Activated naive CD8-positive, alpha-beta T cell (primary cell): Measurements from ENCODE around the gene VAV2.

ENCODE experiments used
- H3K27ac Mint-ChIP-seq: one replicate; pipeline ENCODE4 v1.8.0; 2021; ENCODE audit warnings: mixed read lengths
- H3K27me3 Mint-ChIP-seq: one replicate; pipeline ENCODE4 v1.8.0; 2021; ENCODE audit warnings: mixed read lengths
- H3K36me3 Mint-ChIP-seq: one replicate; pipeline ENCODE4 v1.8.0; 2021; ENCODE audit warnings: mixed read lengths
- H3K4me1 Mint-ChIP-seq: one replicate; pipeline ENCODE4 v1.8.0; 2021; ENCODE audit warnings: low read depth, mixed read lengths
- H3K4me3 Mint-ChIP-seq: one replicate; pipeline ENCODE4 v1.8.0; 2021; ENCODE audit warnings: mild to moderate bottlenecking, mixed read lengths
- H3K9me3 Mint-ChIP-seq: one replicate; pipeline ENCODE4 v1.8.0; 2021; ENCODE audit warnings: low read depth, mixed read lengths

Gene VAV2

DNA sequence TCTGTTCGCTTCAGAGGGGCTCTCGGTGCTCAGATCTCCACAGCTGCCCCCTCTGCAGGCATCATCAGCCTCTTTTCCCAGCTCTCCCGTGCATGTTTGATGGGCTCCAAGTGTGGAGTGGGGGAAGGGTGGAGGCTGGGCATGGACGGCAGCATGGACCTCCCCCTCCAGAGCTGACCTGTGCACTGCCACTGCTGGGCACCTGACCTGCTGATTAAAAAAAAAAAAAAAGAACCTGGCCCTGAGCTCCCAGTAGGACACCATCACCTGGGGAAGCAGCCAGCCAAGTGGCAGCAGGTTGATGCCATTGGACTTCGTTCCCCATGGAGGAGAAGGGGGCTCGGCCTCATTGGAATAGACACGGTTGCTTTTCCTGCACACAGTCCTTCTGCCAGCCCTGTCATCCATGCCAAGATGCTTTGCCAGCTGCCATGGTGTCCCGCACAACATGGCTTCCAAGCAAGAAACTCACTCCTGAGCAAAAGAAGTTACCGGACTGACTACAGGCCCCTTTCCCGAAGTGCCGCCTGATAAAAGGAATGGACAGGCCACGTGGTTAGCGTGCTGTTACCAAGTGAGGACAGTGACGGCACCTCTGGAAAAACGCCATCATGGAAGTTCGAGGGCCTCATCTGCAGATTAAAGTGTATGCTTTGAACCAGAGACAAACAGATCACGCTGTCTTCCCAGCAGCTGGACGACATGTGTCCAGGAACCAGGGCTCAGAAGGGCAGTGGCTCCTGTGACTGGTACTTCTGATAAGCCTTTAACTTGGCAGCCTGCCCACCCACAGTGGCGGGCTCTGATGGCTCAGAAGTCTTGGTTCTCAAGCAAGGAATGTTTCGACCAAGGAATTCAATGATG is 18.4 kb upstream of the VAV2 start:
- Mint-ChIP-seq H3K9me3 (no peaks in the 10 kb centered on the region), H3K36me3 (no peaks in the 10 kb centered on the region), H3K4me3 (no peak overlapping the region), H3K27me3 (peaks cover 7% of the 10 kb centered on the region), H3K4me1 (no peaks in the 10 kb centered on the region), H3K27ac (no peak overlapping the region)

DNA sequence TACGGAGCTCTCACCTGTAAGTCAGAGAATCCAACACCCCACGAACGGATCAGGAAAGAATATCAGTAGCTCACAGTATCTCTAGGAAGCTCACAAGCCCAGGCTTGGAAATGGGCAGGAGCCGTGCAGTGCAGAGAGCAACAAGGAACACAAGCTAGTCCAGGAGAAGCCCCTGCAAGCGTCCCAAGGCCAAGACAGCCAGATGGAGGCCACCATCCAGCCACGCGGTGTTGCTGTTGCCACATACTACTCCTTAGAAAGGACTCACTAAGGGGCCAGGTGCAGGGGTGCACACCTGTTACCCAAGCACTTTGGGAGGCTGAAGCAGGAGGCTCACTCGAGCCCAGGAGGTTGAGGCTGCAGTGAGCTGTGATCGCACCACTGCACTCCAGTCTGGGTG is 15.4 kb upstream of the VAV2 start:
- H3K36me3 Mint-ChIP-seq, result no peaks in the 10 kb centered on the region
- no peaks in the 10 kb centered on the region for H3K4me1 Mint-ChIP-seq
- no peak overlapping the region for H3K27ac Mint-ChIP-seq
- H3K27me3 Mint-ChIP-seq, result peaks cover 7% of the 10 kb centered on the region
- no peak overlapping the region for H3K4me3 Mint-ChIP-seq
- no peaks in the 10 kb centered on the region for H3K9me3 Mint-ChIP-seq

DNA sequence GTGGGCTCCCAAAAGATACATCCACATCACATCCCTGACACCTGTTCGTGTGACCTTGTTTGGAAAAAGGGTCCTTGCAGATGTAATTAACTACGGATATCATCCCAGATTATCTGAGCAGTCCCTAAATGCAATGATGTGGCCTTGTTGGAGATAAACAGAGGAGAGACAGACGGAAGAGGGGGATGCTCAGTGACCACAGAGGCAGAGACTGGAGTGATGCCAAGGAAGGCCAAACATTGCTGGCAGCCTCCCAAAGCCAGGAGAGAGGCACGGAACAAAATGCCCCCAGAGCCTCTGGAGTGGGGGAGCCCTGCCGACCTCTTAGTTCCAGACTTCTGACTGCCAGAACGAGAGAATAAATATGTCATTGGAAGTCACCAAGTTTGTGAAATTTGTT is 15.0 kb upstream of the VAV2 start:
- Mint-ChIP-seq H3K9me3 (no peaks in the 10 kb centered on the region), H3K27me3 (peaks cover 7% of the 10 kb centered on the region), H3K4me3 (no peak overlapping the region), H3K36me3 (no peaks in the 10 kb centered on the region), H3K4me1 (no peaks in the 10 kb centered on the region), H3K27ac (no peak overlapping the region)

DNA sequence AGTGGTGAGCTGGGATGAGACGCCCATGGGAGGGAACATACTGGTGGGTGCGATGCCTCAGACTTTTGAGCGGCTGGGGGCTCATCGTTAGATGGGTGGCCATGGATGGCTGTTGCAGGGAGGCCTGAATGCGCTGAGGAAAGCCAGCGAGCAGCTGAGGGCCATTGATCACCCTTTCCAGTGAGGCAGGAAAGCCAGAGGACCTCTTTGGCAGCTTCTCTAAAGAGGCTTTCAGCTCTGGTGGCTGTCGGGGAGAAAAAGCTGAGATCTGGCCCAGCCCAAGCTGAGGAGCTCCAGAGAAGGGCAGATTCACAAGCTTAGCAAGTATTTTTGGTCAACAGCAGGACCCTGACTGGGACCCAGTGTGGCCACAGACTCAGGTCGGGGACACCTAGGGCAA is 13.3 kb upstream of the VAV2 start:
- H3K4me1 Mint-ChIP-seq, result no peaks in the 10 kb centered on the region
- H3K27me3 Mint-ChIP-seq, result peaks cover 7% of the 10 kb centered on the region
- no peak overlapping the region for H3K4me3 Mint-ChIP-seq
- H3K36me3 Mint-ChIP-seq, result no peaks in the 10 kb centered on the region
- H3K27ac Mint-ChIP-seq, result no peak overlapping the region
- H3K9me3 Mint-ChIP-seq, result no peaks in the 10 kb centered on the region

DNA sequence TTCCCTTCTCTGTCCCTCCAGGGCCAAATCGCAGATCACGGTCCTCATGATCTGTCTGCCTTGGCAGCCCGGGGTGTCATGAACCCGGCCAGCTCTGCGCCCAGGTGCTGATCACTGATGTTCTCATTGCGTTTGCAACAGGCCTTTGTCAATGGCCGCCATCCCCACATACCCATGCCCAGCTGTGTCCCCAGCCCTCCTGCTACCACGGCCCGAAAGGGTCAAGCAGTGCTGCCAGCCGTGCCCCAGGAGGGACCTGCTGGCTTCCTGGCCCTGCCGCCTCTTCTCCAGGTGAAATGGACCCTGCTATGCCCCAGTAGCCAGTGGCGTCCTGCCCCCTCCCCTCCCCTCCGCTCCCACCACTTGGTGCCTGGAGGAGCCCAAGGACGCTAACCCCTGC is 12.8 kb upstream of the VAV2 start:
- no peak overlapping the region for H3K4me3 Mint-ChIP-seq
- H3K36me3 Mint-ChIP-seq, result no peaks in the 10 kb centered on the region
- H3K9me3 Mint-ChIP-seq, result no peaks in the 10 kb centered on the region
- no peaks in the 10 kb centered on the region for H3K4me1 Mint-ChIP-seq
- peaks cover 7% of the 10 kb centered on the region for H3K27me3 Mint-ChIP-seq
- H3K27ac Mint-ChIP-seq, result no peak overlapping the region

DNA sequence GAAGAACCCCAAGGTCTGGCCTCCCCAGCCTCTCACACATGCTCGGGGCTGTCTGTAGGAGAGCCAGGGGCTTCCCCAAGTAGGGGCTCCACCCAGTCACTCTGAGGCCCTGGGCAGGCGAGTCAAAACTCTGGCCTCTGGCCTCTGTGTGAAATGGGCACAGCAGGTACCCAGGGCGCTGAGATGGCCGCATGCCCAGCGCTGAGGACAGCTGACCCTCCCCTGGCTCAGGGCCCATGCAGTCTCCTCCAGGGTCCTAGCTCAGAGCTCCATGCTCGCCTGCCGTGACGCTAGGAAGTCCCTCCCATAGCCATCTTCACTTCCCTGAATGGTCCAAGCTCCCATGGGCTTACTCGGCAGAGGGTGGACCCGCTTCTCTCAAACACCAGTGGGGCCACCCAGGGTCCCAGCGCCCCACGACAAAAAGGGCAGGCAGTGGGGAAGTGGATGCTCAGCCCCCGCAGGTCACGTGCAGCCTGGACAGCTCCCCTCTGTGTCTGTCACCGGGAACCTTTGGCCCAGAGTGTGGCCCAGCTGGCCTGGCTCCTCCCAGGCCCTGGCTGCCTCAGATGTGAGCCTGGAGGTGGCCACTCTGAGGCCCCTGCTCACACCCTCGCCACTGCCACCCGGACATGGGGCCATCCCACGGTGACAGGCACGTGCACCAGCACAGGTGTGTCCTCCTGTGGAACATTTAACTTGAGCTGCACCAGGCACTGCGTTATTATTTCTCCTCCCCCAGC is 12.2 kb upstream of the VAV2 start:
- Mint-ChIP-seq H3K4me1 (no peaks in the 10 kb centered on the region), H3K27ac (no peak overlapping the region), H3K36me3 (no peaks in the 10 kb centered on the region), H3K9me3 (no peaks in the 10 kb centered on the region), H3K27me3 (peaks cover 7% of the 10 kb centered on the region), H3K4me3 (no peak overlapping the region)

DNA sequence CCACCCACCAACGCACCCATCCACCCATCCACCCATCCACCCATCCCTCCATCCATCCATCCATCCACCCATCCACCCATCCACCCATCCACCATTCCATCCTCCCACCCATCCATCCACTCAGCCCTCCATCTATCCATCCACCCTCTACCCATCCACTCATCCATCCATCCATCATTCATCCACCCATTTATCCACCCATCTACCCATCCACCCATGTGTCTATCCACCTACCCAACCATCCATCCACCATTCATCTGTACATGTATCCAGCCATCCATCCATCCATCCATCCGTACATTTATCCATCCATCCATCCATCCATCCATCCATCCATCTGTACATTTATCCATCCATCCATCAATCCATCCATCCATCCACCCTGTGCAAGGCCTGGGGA is 11.1 kb upstream of the VAV2 start:
- no peak overlapping the region for H3K27ac Mint-ChIP-seq
- no peaks in the 10 kb centered on the region for H3K4me1 Mint-ChIP-seq
- H3K4me3 Mint-ChIP-seq, result no peak overlapping the region
- no peaks in the 10 kb centered on the region for H3K9me3 Mint-ChIP-seq
- H3K27me3 Mint-ChIP-seq, result peaks cover 5% of the 10 kb centered on the region
- no peaks in the 10 kb centered on the region for H3K36me3 Mint-ChIP-seq

DNA sequence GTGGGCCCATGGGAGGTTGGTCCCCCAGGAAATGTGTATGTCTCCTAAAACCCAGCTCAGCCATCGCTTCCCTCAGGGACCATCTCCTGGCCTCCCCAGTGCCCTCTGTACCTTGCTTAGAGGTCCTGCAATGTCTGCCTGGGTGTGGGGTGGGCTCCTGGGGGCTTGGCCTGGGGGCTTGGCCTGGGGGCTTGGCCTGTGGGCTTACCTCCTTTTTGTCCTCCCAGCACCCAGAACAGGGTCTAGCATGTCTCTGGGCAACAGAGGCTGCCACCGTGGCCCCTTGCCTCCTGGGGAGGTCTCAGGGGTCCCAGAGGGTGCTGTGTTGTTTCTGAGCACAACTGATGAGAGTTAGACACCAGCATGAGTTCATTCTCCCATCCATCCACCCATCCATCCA is 10.7 kb upstream of the VAV2 start:
- peaks cover 5% of the 10 kb centered on the region for H3K27me3 Mint-ChIP-seq
- no peaks in the 10 kb centered on the region for H3K36me3 Mint-ChIP-seq
- H3K9me3 Mint-ChIP-seq, result no peaks in the 10 kb centered on the region
- no peak overlapping the region for H3K27ac Mint-ChIP-seq
- no peaks in the 10 kb centered on the region for H3K4me1 Mint-ChIP-seq
- no peak overlapping the region for H3K4me3 Mint-ChIP-seq

DNA sequence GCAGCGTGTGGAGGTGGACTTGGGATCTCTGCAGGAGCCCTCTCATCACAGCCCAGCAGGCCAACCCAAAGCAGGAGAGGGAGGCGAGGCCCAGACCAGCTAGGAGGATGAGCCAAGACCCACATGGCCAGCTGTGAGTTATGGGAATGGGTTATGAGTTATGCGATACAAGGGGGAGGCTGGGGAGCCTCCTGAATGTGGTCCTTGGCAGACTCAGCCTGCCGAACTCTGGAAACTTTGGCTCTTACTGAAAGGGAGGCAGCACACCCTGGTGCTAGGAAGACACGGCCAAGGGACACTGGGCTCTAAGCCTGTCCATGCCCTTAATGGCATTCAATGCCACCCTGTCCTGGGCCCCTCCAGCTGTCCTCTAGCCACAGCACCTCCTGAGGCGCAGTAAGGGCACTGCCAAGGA is 7.7 kb upstream of the VAV2 start:
- Mint-ChIP-seq H3K4me1 (no peaks in the 10 kb centered on the region), H3K27ac (no peak overlapping the region), H3K27me3 (no peaks in the 10 kb centered on the region), H3K4me3 (no peak overlapping the region), H3K9me3 (no peaks in the 10 kb centered on the region), H3K36me3 (no peaks in the 10 kb centered on the region)

DNA sequence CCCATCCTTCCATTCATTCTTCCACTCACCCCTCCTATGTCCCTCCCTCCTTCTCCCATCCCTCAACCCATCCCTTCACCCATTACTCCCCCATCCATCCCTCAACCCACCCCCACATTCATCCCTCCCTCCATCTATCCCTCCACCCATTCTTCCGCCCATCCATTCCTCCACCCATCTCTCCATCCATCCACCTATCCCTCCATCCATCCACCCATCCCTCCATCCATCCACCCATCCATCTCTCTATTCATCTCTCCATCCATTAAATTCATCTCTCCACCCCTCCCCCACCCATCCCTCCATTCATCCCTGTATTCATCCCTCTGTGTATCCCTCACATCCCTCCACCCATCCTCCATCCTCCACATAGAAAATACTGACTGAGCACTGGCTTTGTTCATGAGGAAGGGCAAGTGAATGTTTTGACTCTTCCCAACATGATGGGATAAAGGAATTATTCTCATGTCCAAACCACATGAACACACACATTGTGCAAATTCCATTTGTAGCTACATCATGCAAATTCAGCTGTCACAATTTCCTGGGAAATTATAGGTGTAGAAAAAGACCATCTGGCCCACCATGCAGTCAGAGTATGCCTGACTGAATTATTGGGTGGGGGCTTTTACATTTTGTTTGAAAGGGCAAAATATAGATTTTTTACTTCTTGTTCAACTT is 6.9 kb upstream of the VAV2 start:
- H3K27ac Mint-ChIP-seq, result no peak overlapping the region
- no peaks in the 10 kb centered on the region for H3K36me3 Mint-ChIP-seq
- no peak overlapping the region for H3K4me3 Mint-ChIP-seq
- peaks cover 1% of the 10 kb centered on the region for H3K4me1 Mint-ChIP-seq
- H3K9me3 Mint-ChIP-seq, result no peaks in the 10 kb centered on the region
- no peaks in the 10 kb centered on the region for H3K27me3 Mint-ChIP-seq

DNA sequence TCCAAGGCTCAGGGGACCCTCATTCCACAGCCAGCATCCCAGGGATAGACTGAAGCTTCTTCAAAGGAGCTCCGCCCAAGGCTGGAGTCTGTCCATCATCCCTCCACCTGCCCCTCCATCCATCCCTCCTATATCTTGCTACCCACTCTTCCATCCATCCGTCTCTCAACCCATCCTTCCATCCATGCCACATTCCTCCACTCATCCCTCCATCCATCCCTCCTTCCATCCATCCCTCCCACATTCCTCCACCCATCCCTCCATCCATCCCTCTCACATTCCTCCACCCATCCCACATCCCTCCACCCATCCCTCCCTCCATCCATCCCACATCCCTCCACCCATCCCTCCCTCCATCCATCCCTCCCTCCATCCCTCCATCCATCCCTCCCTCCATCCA is 5.5 kb upstream of the VAV2 start:
- H3K9me3 Mint-ChIP-seq, result no peaks in the 10 kb centered on the region
- H3K36me3 Mint-ChIP-seq, result no peaks in the 10 kb centered on the region
- H3K27me3 Mint-ChIP-seq, result no peaks in the 10 kb centered on the region
- peaks cover 3% of the 10 kb centered on the region for H3K4me1 Mint-ChIP-seq
- H3K27ac Mint-ChIP-seq, result no peak overlapping the region
- no peak overlapping the region for H3K4me3 Mint-ChIP-seq

DNA sequence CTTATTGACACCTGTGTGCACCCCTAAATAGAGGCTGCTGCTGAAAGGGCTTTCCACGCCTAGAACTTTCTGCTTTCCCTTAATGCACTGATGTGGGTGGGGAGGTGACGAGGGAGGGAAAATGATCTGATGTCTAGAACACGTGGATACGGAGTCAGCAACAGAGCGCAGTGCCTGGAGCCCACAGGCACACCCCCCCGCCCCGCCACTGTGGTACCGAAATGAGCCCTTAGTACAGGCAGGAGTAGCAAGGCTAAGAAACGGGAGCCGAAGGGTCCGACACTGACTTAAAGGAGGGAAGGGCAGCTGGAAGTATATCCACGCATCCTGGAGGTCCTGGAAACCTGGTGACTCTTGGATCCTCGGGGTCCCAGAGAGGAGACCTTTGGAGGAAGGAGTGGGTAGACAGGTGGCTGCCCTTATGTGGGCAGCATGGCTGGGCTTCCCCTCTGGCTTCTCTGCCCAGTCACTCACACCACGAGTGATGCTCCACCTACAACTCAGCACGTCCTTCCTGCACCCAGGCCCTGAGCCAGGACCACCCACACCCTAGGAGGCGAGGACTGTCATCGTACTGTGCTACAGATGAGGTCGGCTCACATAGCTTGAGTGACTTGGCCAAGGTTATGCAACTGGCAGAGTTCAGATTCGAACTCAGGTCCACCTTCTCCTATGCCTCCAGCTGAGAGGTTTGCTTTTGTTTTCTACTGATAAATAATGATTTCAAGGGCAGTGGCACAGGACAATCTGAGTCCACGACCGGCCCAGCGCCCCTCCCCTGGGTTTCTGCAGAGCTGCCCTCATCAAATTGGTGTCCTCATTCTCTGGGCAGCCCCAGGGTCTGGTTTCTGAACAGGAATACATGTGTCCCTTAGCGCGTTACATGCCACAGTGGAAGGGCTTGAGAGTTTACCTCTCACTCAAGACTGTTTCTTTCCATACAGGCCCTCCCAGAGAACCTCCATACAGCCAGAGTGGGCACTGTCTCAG is 4.7 kb upstream of the VAV2 start:
- Mint-ChIP-seq H3K4me1 (peaks cover 3% of the 10 kb centered on the region), H3K27ac (no peak overlapping the region), H3K9me3 (no peaks in the 10 kb centered on the region), H3K36me3 (no peaks in the 10 kb centered on the region), H3K27me3 (no peaks in the 10 kb centered on the region), H3K4me3 (no peak overlapping the region)

DNA sequence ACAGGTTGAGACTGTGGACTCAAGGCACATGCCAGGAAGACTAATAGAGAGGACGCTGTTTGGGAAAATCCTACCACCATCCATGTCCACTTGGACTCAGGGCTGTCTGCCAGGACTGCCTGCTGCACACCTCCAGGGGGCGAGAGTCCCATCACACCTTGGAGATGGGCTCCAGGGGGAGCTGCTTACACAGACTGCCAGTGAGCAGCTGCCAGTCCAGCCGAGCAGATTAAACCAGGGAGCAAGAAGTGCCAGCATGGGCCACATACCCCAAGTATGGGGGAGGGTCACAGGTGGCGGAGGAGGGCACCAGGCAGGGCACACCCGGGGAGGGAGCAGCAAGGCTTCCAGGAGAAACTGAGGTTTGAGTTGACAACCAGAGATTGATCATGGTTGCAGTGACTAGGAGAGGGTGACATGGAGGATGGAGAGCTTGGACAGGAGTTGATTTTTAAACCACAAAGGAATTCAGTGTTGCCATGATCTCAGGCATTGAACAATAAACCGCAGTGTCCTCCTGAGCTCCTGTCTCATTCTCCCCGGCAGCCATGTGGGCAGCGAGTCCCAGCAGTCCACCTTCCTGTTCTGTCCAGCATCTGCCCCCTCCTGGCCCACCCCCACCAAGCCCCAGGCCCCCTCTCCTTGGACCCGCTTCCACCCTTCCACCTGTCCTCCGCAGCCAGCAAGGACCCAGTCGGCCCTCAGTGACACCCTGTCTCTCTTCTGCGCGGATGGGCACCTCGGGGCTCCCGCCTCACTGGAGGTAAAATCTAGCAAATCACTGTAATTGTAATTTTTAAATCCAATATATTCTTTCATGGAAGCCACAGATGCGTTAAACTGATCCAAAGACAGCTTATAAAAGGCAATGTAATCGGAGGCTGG is 3.1 kb upstream of the VAV2 start:
- Mint-ChIP-seq H3K4me1 (peaks cover 5% of the 10 kb centered on the region), H3K36me3 (no peaks in the 10 kb centered on the region), H3K27ac (no peak overlapping the region), H3K27me3 (no peaks in the 10 kb centered on the region), H3K4me3 (no peak overlapping the region), H3K9me3 (no peaks in the 10 kb centered on the region)
